GM18526 (cell line): Measurements from ENCODE around the gene LCN12.

Experiments used
- POLR2A ChIP-seq: IDR thresholded peaks from 3 replicates; pipeline ENCODE4 v1.6.1; 2011; ENCODE audit not compliant: insufficient read length; ENCODE audit errors: extremely low read depth

Gene LCN12

GRCh38 chr9:136947028-136947891, 4.8 kb upstream of the LCN12 start:
- no peak for TF ChIP-seq POLR2A

GRCh38 chr9:136947955-136948510, 4.0 kb upstream of the LCN12 start:
- TF ChIP-seq POLR2A, result no peak

GRCh38 chr9:136949239-136949816, 2.7 kb upstream of the LCN12 start:
- no peak for TF ChIP-seq POLR2A

- TF ChIP-seq POLR2A, result peak; percentile 73
Measured at GRCh38 chr9:136949817-136950655, 2.0 kb upstream of the LCN12 start.

- no peak for TF ChIP-seq POLR2A
Measured at GRCh38 chr9:136950656-136951276, 1.3 kb upstream of the LCN12 start.

GRCh38 chr9:136952321-136952850, 313 bp downstream of the LCN12 start:
- no peak for TF ChIP-seq POLR2A

- no peak for TF ChIP-seq POLR2A
Measured at GRCh38 chr9:136952876-136953770, 1.1 kb downstream of the LCN12 start.

- TF ChIP-seq POLR2A, result no peak
Measured at GRCh38 chr9:136953771-136954269, 1.7 kb downstream of the LCN12 start.

- TF ChIP-seq POLR2A, result no peak
Measured at GRCh38 chr9:136954270-136955083, 2.4 kb downstream of the LCN12 start.

- no peak for TF ChIP-seq POLR2A
Measured at GRCh38 chr9:136955202-136955942, 3.3 kb downstream of the LCN12 start.

- no peak for TF ChIP-seq POLR2A
Measured at GRCh38 chr9:136955943-136956335, 3.9 kb downstream of the LCN12 start.

GRCh38 chr9:136956604-136957003, 4.5 kb downstream of the LCN12 start:
- TF ChIP-seq POLR2A, result no peak

- TF ChIP-seq POLR2A, result no peak
Measured at GRCh38 chr9:136957461-136957860, 5.4 kb downstream of the LCN12 start.
